Activated B cell treated with CpG ODN at 0.5 μM for 24 hours (primary cell): ENCODE data around the gene FAM200A. TPM values are rescaled to one million over a fixed set of nuclear protein-coding genes. Genes with fewer than 3 reads are reported as not detected.
A peak's percentile ranks its signal among the peaks of the same experiment; 100 is the strongest.
"Not testable (repeated sequence)": the region's sequence is repeated elsewhere in the genome, so short reads cannot be mapped to it uniquely, and the experiment has no call there.

Experiments used
- ATAC-seq: fragments of 200-7000 bp; cut with Tn5 transposase; one replicate; pipeline ENCODE4 v1.10.0; 2021; ENCODE audit warnings: low read depth, mild to moderate bottlenecking, moderate library complexity
- CTCF ChIA-PET: fragments of 350-600 bp; sonication (Branson Sonifier 250); formaldehyde crosslinking; loops from one replicate; lab custom pipeline; 2021; ENCODE audit warnings: antibody characterized with exemption; lab: Charles Lee
- POLR2A ChIA-PET: fragments of 350-600 bp; sonication (Branson Sonifier 250); formaldehyde crosslinking; loops from one replicate; lab custom pipeline; 2021; ENCODE audit warnings: antibody characterized with exemption; lab: Charles Lee
- DNase-seq: peaks from one replicate; pipeline ENCODE4 v3.0.0; 2022
- H3K27ac Mint-ChIP-seq: one replicate; pipeline ENCODE4 v1.8.0; 2020; ENCODE audit warnings: mixed read lengths
- H3K27me3 Mint-ChIP-seq: one replicate; pipeline ENCODE4 v1.8.0; 2021; ENCODE audit warnings: mixed read lengths
- H3K36me3 Mint-ChIP-seq: one replicate; pipeline ENCODE4 v1.8.0; 2021; ENCODE audit warnings: low read depth, mixed read lengths
- H3K4me1 Mint-ChIP-seq: one replicate; pipeline ENCODE4 v1.8.0; 2021; ENCODE audit warnings: mixed read lengths
- H3K4me3 Mint-ChIP-seq: one replicate; pipeline ENCODE4 v1.8.0; 2020; ENCODE audit warnings: mild to moderate bottlenecking, mixed read lengths
- H3K9me3 Mint-ChIP-seq: one replicate; pipeline ENCODE4 v1.8.0; 2020; ENCODE audit warnings: mixed read lengths
- intact Hi-C: fragments of 100-400 bp; cut with micrococcal nuclease; formaldehyde crosslinking; loops from one replicate; pipeline ENCODE4 v1.15.1; 2024
- total RNA-seq: library from RNA; stranded (reverse); gene quantifications from 2 replicates; pipeline ENCODE4 v1.2.3, GENCODE V29; 2022
- TF ChIP-seq, protein P1 (sequence below): fragments of 200-600 bp; IDR thresholded peaks from one replicate; pipeline ENCODE4 v1.8.0; 2022; ENCODE audit warnings: antibody characterized with exemption, mild to moderate bottlenecking

The FAM200A gene
- total RNA-seq, 1 donor from 2014 or later = 9.3 TPM

DNA sequence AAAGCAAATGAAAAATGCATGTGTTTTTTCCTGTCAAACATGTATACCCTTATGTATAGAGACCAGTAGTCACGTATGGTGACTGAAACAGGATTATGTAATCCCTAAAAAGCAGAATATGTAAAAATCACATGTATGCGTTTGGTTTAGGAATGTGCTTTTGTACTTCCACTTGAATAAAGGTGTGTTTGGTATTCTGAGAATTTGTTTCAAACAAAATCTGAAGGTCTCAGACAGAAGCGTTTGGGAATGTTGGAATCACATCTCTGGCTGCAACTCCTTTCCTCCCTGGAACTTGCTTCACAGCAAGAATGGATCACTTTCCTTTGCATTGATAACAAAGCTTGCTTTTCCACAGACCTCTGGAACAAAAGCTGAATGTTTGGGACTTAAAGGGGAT, 24.3 kb upstream of the FAM200A start:
- DNase-seq (no peak), ATAC-seq (no peak)
- Mint-ChIP-seq H3K4me1 (peaks cover 32% of the 10 kb centered on the region), H3K27ac (no peak overlapping the region), H3K4me3 (no peak overlapping the region), H3K27me3 (no peaks in the 10 kb centered on the region), H3K36me3 (peaks cover 30% of the 10 kb centered on the region), H3K9me3 (no peaks in the 10 kb centered on the region)
- ChIA-PET CTCF (no interaction called here), POLR2A (no interaction called here)
- TF ChIP-seq, protein P1, sequence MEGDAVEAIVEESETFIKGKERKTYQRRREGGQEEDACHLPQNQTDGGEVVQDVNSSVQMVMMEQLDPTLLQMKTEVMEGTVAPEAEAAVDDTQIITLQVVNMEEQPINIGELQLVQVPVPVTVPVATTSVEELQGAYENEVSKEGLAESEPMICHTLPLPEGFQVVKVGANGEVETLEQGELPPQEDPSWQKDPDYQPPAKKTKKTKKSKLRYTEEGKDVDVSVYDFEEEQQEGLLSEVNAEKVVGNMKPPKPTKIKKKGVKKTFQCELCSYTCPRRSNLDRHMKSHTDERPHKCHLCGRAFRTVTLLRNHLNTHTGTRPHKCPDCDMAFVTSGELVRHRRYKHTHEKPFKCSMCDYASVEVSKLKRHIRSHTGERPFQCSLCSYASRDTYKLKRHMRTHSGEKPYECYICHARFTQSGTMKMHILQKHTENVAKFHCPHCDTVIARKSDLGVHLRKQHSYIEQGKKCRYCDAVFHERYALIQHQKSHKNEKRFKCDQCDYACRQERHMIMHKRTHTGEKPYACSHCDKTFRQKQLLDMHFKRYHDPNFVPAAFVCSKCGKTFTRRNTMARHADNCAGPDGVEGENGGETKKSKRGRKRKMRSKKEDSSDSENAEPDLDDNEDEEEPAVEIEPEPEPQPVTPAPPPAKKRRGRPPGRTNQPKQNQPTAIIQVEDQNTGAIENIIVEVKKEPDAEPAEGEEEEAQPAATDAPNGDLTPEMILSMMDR = no peak
- intact Hi-C loops = no loop called here

DNA sequence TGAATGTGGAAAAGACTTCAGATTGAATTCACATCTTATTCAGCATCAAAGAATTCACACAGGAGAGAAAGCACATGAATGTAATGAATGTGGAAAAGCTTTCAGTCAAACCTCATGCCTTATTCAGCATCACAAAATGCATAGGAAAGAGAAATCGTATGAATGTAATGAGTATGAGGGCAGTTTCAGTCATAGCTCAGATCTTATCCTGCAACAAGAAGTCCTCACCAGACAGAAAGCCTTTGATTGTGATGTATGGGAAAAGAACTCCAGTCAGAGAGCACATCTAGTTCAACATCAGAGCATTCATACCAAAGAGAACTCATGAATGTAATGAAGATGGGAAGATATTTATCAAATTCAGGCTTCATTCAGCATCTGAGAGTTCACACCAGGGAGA, 21.3 kb upstream of the FAM200A start:
- POLR2A ChIA-PET = no interaction called here

DNA sequence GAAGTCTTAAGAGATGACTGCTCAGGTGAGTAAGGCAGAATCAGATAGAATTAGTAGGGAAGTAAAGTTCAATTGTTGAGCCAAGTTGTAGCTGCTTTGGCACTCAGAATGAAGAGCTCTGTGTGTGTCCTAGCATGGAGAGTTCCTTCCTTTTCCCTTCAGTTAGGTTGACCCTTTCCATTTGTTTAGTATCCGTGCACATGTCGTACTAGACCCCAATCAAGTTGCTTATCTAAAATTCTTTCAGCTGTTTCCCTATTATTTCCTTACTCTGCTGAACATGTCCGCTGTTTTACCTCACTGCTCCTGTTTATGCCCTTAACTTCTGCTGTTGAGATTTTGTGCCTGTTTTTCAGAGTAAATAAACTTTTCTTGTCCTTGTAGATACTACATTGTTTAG, 19.9 kb upstream of the FAM200A start:
- ATAC-seq = no peak
- Mint-ChIP-seq H3K9me3 (no peaks in the 10 kb centered on the region), H3K27me3 (no peaks in the 10 kb centered on the region), H3K4me3 (no peak overlapping the region), H3K27ac (no peak overlapping the region), H3K36me3 (peaks cover 49% of the 10 kb centered on the region), H3K4me1 (no peaks in the 10 kb centered on the region)
- TF ChIP-seq, protein P1 = no peak
- ChIA-PET CTCF (no interaction called here), POLR2A (interaction anchor here (0.6 to 1.2 kb wide), 2 partner anchors 13 to 49 kb away, joined by 3 to 4 read pairs; partner anchors contain the start of gene ZNF655)
- no peak for DNase-seq
- intact Hi-C loops = no loop called here

More for the DNA sequence above, 21.3 kb upstream of the FAM200A start:
- Mint-ChIP-seq H3K27ac (no peak overlapping the region), H3K36me3 (peaks cover 47% of the 10 kb centered on the region), H3K4me1 (peaks cover 9% of the 10 kb centered on the region), H3K27me3 (no peaks in the 10 kb centered on the region), H3K4me3 (no peak overlapping the region), H3K9me3 (no peaks in the 10 kb centered on the region)
- intact Hi-C loops = no loop called here
- CTCF ChIA-PET = no interaction called here
- no peak for DNase-seq
- no peak for ATAC-seq
- TF ChIP-seq, protein P1 = no peak

DNA sequence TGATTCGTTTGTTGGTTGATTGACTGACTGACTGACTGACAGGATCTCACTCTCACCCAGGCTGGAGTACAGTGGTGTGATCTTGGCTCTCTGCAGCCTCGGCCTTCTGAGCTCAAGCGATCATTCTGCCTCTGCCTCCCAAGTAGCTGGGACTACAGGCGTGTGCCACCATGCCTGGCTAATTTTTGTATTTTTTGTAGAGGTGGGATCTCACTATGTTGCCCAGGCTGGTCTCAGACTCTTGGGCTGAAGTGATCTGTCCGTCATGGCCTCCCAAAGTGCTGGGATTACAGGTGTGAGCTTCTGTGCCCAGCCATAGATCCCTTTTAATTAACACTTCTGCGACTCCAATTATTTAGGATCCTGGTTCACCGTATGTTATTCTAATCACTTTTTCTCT, 16.9 kb upstream of the FAM200A start:
- POLR2A ChIA-PET, H3K27ac Mint-ChIP-seq, DNase-seq, H3K9me3 Mint-ChIP-seq, H3K4me1 Mint-ChIP-seq, CTCF ChIA-PET, H3K4me3 Mint-ChIP-seq, H3K27me3 Mint-ChIP-seq, ATAC-seq, intact Hi-C loops: not testable (repeated sequence)
- peaks cover 66% of the 10 kb centered on the region for H3K36me3 Mint-ChIP-seq

DNA sequence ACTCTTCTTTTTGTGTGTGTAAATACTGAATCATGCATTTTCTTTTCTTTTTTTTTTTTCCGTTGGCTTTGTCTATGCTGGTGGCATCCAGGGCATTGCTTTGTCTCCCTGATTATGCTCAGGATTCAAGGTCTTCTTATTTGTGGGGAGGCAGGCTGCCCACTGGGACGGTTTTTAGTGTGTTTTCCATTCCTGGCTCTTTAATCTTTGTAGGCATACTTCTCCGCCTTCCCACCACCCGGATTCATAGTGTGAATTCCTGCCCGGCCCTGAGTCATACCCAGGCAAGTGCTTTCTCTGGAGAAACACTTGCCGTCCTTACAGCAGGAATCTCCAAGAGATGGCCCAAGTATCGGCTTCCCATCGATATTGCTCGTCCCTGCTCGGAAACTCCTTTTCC, 11.7 kb upstream of the FAM200A start:
- H3K27ac Mint-ChIP-seq = peak overlapping the region; percentile 9

More for the DNA sequence above, 11.7 kb upstream of the FAM200A start:
- ATAC-seq (no peak), DNase-seq (no peak)
- intact Hi-C loops = no loop called here
- ChIA-PET CTCF (no interaction called here), POLR2A (interaction anchor here (0.6 kb wide), 2 partner anchors 12 to 124 kb away, joined by 3 read pairs; partner anchors contain the start of gene FAM200A)
- Mint-ChIP-seq H3K9me3 (no peaks in the 10 kb centered on the region), H3K4me3 (no peak overlapping the region), H3K27me3 (no peaks in the 10 kb centered on the region), H3K4me1 (peaks cover 33% of the 10 kb centered on the region), H3K36me3 (peaks cover 62% of the 10 kb centered on the region)
- TF ChIP-seq, protein P1 = no peak
